IPS DF 6.9 (cell line): ENCODE data around the gene C11orf16.
"Not testable (repeated sequence)": the region's sequence is repeated elsewhere in the genome, so short reads cannot be mapped to it uniquely, and the experiment has no call there.

Experiments used
- DNase-seq: peaks from one replicate; pipeline ENCODE4 v3.0.0-alpha.2; 2013; ENCODE audit warnings: low read depth, low spot score
- H3K27ac ChIP-seq: one replicate; pipeline ENCODE4 v1.5.1; 2013; ENCODE audit warnings: low read length, control low read depth
- H3K27me3 ChIP-seq: 2 replicates; pipeline ENCODE4 v1.6.1; 2013; ENCODE audit warnings: mild to moderate bottlenecking, low read length; ENCODE audit not compliant: control insufficient read depth, insufficient read depth
- H3K36me3 ChIP-seq: 2 replicates; pipeline ENCODE4 v1.6.1; 2013; ENCODE audit warnings: low read length; ENCODE audit not compliant: control insufficient read depth, insufficient read depth
- H3K4me1 ChIP-seq: 2 replicates; pipeline ENCODE4 v1.6.1; 2013; ENCODE audit warnings: low read length; ENCODE audit not compliant: control insufficient read depth, insufficient read depth
- H3K4me3 ChIP-seq: 2 replicates; pipeline ENCODE4 v1.5.1; 2013; ENCODE audit warnings: mild to moderate bottlenecking, low read length
- H3K9me3 ChIP-seq: 2 replicates; pipeline ENCODE4 v1.6.1; 2013; ENCODE audit warnings: low read length, inconsistent platforms; ENCODE audit not compliant: control insufficient read depth, insufficient read depth
- WGBS: extraction: QIAGEN DNeasy Blood & Tissue Kit; methylation state at CpG from one replicate; pipeline ENCODE4 v1.1.7; 2013; ENCODE audit warnings: mixed read lengths, missing lambda C conversion rate; ENCODE audit not compliant: insufficient read length, insufficient coverage; 5-methylcytosine and 5-hydroxymethylcytosine counted together

The C11orf16 gene

DNA sequence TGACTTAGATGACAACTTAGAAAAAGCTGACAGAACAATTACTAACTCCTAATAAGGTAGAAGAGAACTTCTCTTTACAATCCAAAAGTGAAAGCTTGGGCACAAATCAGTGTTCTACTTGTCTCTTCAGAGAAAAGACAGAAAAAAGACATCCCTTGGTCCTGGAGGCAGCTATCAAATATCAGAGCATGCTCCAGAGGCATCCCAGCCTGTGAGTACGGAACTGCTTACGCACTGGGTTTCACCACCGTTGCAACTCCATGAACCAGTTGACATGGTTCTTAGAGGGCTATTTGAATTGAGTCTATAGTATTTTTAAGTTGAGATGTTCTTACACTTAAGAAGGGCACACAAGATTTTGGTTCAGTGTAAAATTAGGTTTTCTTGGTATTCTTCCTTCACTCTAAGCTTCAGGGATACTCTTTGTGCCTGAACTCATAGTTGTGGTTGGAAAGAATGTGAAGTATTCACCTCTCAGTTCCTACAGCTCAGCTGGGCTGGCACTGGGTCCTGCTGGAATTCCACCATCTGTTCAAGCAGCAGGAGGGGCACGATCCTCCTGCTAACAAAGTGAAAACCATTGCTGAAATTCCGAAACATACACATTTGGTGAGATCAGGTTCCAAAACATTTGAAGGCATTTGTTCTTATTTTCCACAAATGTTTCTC is 15.5 kb downstream of the C11orf16 start:
- Histone ChIP-seq H3K4me1 (no peaks in the 10 kb centered on the region; the same call in 1 of the 2 replicates), H3K9me3 (no peaks in the 10 kb centered on the region), H3K36me3 (0 out of 2 replicates have a peak, but pooled peaks cover 3% of the 10 kb centered on the region), H3K27ac (no peak overlapping the region), H3K4me3 (no peak overlapping the region), H3K27me3 (no peaks in the 10 kb centered on the region)
- no CpG with 5 or more reads among the region's 5 CpGs for WGBS
- no peak for DNase-seq

DNA sequence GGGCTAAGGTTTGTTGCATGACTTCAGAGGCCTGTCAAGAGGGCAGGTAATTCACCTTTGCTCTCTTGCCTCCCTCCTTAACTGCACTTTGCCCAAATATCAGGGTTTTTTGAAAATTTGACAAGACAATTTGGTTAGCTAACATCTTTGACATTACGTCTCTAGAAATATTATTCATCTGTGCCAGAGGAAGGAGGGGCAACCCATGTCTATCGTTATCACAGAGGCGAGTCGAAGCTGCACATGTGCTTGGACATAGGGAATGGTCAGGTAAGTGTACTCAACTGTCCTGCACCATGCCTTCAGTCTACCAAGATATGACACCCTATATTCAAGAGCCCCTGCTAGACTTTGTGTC is 18.1 kb downstream of the C11orf16 start:
- Histone ChIP-seq H3K4me3 (no peak overlapping the region), H3K27ac (no peak overlapping the region), H3K27me3 (no peaks in the 10 kb centered on the region), H3K4me1 (no peaks in the 10 kb centered on the region; the same call in 1 of the 2 replicates), H3K36me3 (0 out of 2 replicates have a peak, but pooled peaks cover 3% of the 10 kb centered on the region), H3K9me3 (no peaks in the 10 kb centered on the region)
- DNase-seq, result no peak
- no CpG with 5 or more reads among the region's 4 CpGs for WGBS

DNA sequence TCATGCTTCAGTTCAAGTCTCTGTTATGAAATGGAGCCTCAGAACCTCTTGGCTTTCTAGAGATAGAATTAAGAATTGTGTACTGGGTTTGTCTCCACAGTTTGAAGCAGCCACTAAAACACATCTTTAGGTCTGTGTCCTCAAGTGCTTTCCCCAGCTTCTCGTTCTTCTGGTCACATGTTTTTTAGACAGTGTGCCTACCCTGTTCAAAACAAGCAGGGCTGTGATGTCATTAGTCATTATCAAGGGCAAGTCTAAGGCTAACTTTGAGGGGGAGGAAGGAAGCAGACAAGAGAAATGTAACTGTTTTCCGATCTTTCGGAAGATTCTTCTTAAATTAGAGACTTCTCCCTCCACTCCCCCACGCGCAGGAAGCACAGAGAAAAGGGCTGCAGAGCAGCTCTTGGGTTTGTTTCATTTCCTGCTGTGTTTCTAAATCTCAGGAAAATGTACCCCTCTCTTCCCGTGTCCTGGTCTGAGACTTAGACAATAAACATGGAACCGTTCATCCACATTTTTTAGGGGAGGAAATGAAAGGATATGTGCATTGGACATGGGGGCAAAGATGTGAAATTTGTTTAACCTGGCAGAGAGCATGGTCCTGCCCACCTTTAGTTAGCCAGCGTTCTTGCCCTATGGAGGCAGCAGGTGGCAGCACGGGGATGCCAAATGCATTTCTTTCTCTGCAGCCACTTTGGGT is 18.6 kb downstream of the C11orf16 start:
- 0 out of 2 replicates have a peak, but pooled peaks cover 3% of the 10 kb centered on the region for H3K36me3 ChIP-seq
- no peaks in the 10 kb centered on the region; the same call in 1 of the 2 replicates for H3K4me1 ChIP-seq
- H3K27me3 ChIP-seq, result no peaks in the 10 kb centered on the region
- H3K9me3 ChIP-seq, result no peaks in the 10 kb centered on the region
- WGBS, result no CpG with 5 or more reads among the region's 9 CpGs
- DNase-seq, result no peak
- H3K4me3 ChIP-seq, result no peak overlapping the region
- H3K27ac ChIP-seq, result no peak overlapping the region

DNA sequence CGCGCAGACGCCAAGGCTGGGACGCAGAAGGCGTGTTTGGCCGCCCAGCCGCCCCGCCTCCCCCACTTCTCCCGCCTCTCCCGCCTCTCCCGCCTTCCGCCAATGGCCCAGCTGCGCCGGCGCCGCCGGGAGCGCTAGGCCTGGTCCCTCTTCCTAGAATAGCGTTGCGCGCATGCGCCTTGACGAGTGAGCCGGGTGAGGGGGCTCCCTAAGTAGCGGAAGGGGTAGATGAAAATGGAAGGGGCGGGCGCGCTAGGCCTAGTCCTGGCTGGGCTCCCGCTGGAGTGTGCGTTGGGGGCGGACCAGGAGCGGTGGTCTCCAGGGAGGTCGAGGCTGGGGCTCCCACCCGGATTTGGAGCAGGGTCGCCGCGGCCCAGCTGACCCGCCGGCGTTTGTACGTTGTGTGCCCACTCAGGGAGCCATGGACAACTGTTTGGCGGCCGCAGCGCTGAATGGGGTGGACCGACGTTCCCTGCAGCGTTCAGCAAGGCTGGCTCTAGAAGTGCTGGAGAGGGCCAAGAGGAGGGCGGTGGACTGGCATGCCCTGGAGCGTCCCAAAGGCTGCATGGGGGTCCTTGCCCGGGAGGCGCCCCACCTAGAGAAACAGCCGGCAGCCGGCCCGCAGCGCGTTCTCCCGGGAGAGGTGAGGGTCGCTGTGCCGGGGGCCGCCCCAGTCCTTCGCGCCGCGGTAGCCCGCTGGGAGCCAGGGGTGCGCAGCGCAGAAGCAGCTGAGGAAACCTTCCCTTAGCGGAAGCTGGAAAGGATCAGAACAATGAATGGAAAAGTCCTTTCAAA is 21.5 kb downstream of the C11orf16 start, which contains the start of gene AKIP1:
AKIP1 (plus strand) TSS at position 161 of the 795 bp plus-strand sequence; CDS start at position 422, 261 bp downstream.
- WGBS, result no CpG with 5 or more reads among the region's 68 CpGs
- Histone ChIP-seq H3K9me3 (no peaks in the 10 kb centered on the region), H3K36me3 (no peaks in the 10 kb centered on the region), H3K4me3 (peak within 1 kb of the TSS; percentile 58), H3K27ac (no peak within 1 kb of the TSS), H3K27me3 (no peaks in the 10 kb centered on the region), H3K4me1 (no peaks in the 10 kb centered on the region; the same call in 1 of the 2 replicates)
- DNase-seq, result peak; percentile 87

DNA sequence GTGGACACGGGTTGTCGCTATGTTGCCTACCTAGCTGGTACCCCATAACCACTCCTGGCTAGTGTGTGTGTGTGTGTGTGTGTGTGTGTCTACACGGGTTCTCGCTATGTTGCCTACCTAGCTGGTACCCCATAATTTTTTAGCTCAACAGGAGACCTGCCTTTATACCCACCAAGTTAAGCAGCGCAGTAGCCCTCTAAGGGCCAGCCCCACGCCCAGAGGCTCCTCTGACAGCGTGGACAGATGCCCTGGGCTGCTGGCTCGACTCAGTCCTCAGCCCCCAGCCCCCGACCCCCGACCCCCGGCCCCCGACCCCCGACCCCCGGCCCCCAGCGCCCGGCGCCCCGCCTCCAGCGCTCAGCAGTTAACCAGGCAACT is 22.1 kb downstream of the C11orf16 start:
- no peaks in the 10 kb centered on the region for H3K9me3 ChIP-seq
- no peaks in the 10 kb centered on the region for H3K27me3 ChIP-seq
- no CpG with 5 or more reads among the region's 19 CpGs for WGBS
- DNase-seq, result no peak
- H3K27ac ChIP-seq, result no peak overlapping the region
- no peaks in the 10 kb centered on the region; the same call in 1 of the 2 replicates for H3K4me1 ChIP-seq
- H3K36me3 ChIP-seq, result no peaks in the 10 kb centered on the region
- H3K4me3 ChIP-seq, result peak overlapping the region; percentile 36; the same call in 1 of the 2 replicates

DNA sequence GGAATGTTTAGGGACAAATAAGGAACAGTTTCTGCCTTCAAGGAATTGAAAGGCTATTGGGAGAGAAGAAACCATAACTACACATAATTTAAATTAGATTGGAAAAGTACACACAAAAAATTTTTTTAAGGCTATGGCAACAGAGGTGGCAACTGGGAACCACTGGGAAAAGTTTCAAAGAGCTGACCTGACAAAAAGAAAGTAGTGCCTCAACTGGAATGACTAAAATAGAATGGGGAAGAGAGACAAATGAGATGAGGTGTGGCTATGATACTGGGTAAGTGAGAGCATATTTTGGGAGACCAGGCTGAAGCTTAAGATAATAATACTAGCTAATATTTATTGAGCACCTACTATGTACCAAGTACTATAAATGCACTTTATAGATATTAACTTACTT is 24.6 kb downstream of the C11orf16 start:
- no peaks in the 10 kb centered on the region for H3K27me3 ChIP-seq

DNA sequence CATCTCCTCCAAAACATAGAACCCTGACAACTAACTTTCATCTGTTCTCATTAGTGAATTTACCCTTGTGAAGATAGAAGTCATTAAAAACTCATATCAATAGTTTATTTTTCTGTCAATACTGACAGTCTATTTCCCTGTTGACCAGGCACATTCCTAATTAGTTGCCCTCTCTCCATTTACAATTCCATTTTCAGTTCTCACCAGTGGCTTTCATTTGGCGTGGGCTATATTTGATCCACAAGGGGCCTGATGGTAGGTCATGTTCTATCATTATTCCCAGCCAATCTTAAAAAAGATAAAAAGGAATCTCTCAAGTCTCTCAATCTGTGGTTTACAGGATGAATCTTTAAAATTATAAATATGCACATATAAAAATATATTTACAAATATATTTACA is 25.6 kb downstream of the C11orf16 start:
- H3K9me3 ChIP-seq, result no peaks in the 10 kb centered on the region
- DNase-seq, result no peak
- no peaks in the 10 kb centered on the region for H3K27me3 ChIP-seq
- no peak overlapping the region for H3K27ac ChIP-seq
- H3K4me1 ChIP-seq, result no peaks in the 10 kb centered on the region
- no peaks in the 10 kb centered on the region for H3K36me3 ChIP-seq
- WGBS, result no CpG with 5 or more reads among the region's 1 CpG
- no peak overlapping the region for H3K4me3 ChIP-seq

More for the DNA sequence above, 24.6 kb downstream of the C11orf16 start:
- H3K27ac ChIP-seq, result no peak overlapping the region
- no peaks in the 10 kb centered on the region for H3K36me3 ChIP-seq
- H3K4me1 ChIP-seq, result no peaks in the 10 kb centered on the region; the same call in 1 of the 2 replicates
- no peaks in the 10 kb centered on the region for H3K9me3 ChIP-seq
- H3K4me3 ChIP-seq, result no peak overlapping the region
- no peak for DNase-seq

DNA sequence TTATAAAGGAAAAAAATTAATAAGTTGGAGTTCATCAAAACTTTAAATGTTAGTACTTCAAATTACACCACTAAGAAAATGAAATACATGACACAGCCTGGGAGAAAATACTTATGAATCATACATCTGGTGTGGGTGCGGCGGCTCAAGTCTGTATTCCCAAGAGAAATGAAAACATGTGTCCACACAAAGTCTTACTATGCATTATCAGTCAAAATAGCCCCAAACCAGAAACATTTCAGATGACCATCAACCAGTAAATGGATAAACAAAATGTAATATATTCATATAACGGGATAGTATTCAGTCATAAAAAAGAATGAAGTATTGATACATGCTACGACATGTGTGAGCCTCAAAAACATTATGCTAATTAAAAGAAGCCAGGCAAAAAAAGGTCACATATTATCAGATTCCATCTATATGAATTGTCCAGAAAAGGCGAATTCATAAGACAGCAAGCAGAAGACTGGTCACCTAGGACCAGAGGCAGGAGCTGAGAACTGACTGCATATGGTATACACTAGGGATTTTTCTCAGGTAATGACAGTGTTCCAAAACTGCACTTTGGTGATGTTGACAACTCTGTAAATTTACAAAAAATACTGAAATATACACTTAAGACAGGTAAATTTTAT is 27.1 kb downstream of the C11orf16 start:
- no peak for DNase-seq
- no peaks in the 10 kb centered on the region for H3K9me3 ChIP-seq
- WGBS, result no CpG with 5 or more reads among the region's 5 CpGs
- H3K4me1 ChIP-seq, result no peaks in the 10 kb centered on the region
- H3K27ac ChIP-seq, result no peak overlapping the region
- H3K4me3 ChIP-seq, result no peak overlapping the region
- H3K36me3 ChIP-seq, result no peaks in the 10 kb centered on the region
- H3K27me3 ChIP-seq, result no peaks in the 10 kb centered on the region

DNA sequence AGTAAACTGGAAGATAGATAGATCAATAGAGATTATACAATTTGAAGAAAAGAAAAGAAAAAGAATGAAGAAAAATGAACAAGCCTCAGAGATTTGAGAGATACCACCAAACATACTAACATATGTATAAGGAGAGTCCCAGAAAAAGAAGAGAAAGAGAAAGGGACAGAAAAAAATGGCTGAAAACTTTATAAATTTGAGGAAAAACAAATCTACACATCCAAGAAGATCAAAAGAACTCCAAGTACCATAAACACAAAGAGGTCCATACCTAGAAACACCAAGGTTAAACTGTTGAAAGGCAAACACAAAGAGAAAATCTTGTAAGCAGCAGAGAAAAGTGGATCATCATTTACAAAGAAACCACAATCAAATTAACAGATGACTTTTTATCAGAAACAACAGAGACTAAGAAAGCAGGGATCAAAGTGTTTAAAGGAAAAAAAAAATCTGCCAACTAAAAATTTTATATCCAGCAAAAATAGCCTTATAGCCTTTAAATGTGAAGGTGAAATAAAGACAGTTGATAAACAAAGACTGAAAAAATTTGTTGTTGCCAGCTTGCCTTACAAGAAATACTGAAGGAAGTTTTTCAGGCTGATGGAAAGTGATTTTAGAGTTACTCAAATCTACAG is 33.5 kb downstream of the C11orf16 start:
- Histone ChIP-seq H3K4me1 (no peaks in the 10 kb centered on the region), H3K27me3 (no peaks in the 10 kb centered on the region), H3K36me3 (no peaks in the 10 kb centered on the region), H3K27ac (no peak overlapping the region), H3K9me3 (no peaks in the 10 kb centered on the region), H3K4me3 (no peak overlapping the region)
- no peak for DNase-seq

DNA sequence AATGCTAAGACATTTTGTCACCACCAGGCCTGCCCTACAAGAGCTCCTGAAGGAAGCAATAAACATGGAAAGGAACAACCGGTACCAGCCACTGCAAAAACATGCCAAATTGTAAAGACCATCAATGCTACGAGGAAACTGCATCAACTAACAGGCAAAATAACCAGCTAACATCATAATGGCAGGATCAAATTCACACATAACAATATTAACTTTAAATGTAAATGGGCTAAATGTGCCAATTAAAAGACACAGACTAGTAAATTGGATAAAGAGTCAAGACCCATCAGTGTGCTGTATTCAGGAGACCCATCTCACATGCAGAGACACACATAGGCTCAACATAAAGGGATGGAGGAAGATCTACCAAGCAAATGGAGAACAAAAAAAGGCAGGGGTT is 41.6 kb downstream of the C11orf16 start:
- no CpG with 5 or more reads among the region's 2 CpGs for WGBS
- not testable (repeated sequence) for H3K9me3 ChIP-seq, H3K36me3 ChIP-seq

More for the DNA sequence above, 41.6 kb downstream of the C11orf16 start:
- not testable (repeated sequence) for H3K4me1 ChIP-seq, DNase-seq, H3K27ac ChIP-seq, H3K27me3 ChIP-seq, H3K4me3 ChIP-seq
